Measurements from ENCODE around the gene NKX1-1.

DNA sequence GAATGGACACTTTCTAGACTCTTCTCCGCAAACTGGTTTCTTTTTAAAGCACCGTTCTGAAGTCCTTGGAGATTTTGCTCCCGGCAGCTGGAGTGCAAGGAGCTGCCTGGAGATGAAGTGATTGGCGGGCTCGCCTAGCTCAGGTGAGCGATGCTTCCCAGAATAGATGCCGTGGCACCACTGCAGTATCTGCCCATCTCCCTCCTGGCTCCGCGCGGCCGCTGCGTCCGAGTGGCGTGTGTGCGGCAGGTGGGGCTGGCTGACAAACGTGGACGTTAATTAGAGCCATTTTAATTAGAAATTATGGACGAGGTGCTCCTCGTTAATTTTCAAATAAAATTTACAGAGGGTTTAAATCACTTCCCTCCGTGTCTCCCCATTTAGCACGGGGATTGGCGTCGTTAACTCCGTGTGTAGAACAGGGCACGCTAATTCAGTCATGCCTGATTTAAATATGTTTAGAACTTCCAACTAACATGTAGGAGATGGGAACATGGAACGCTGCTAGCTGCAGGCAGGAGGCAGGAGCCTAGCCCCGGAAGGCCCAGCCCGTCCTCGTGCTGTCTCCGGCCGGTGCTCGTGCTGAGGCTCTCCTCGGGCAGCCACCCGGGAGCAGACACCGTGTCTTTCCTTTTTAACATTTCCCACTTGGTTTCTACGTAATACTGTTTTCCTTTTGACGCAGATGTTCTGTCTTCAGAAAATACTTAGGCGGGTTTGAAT lies 47.7 kb downstream of the NKX1-1 start:
- TF ChIP-seq CEBPB (IDR thresholded peaks at IDR 0.05) = no peak
- no peak for TF ChIP-seq POLR2A (IDR thresholded peaks at IDR 0.05; ENCODE audit: low read length)
- TF ChIP-seq CTCF (IDR thresholded peaks at IDR 0.05) = no peak
- no peak for TF ChIP-seq EP300 (IDR thresholded peaks at IDR 0.05)
- no peak for TF ChIP-seq MAZ (IDR thresholded peaks at IDR 0.05; ENCODE audit: borderline replicate concordance, low read depth, low read length)
- TF ChIP-seq HDAC2 (IDR thresholded peaks at IDR 0.05) = no peak
